IMR-90 (cell line): ENCODE results near the gene GFER. TPM values are rescaled to one million over a fixed set of nuclear protein-coding genes. Genes with fewer than 3 reads are reported as not detected.

Source experiments
- ATAC-seq: fragments of 200-7000 bp; cut with Tn5 transposase; 2 replicates; pipeline ENCODE4 v1.9.1; 2020; ENCODE audit warnings: low read depth, mild to moderate bottlenecking, moderate library complexity
- BruUV-seq: library from RNA; stranded (reverse); fragments of 400-500 nt; replicated peaks from 2 replicates; lab custom pipeline; 2021; lab: Mats Ljungman, UMichigan
- CTCF ChIA-PET: fragments of 300-600 bp; formaldehyde crosslinking; extraction: SDS; loops from one replicate; lab custom pipeline; 2021; ENCODE audit warnings: antibody characterized with exemption; lab: Yijun Ruan, JAX
- POLR2A ChIA-PET: fragments of 300-600 bp; sonication (Branson Sonifier 250); formaldehyde crosslinking; loops from one replicate; lab custom pipeline; 2022; ENCODE audit warnings: antibody characterized with exemption; ENCODE audit not compliant: unreplicated experiment; lab: Charles Lee
- DNase-seq: peaks from one replicate; pipeline ENCODE4 v3.0.0; 2013
- H2AFZ ChIP-seq: replicated peaks from 2 replicates; pipeline ENCODE3; 2013; ENCODE audit warnings: low read length, mild to moderate bottlenecking; ENCODE audit not compliant: poor library complexity
- H2AK5ac ChIP-seq: 2 replicates; pipeline ENCODE4 v1.6.1; 2013; ENCODE audit warnings: low read depth, low read length, inconsistent platforms
- H2AK9ac ChIP-seq: replicated peaks from 2 replicates; pipeline ENCODE3; 2013; ENCODE audit warnings: mild to moderate bottlenecking, low read depth, low read length, moderate library complexity; ENCODE audit not compliant: poor library complexity
- H2BK120ac ChIP-seq: 2 replicates; pipeline ENCODE4 v1.6.1; 2013; ENCODE audit warnings: low read depth, low read length, inconsistent platforms
- H2BK15ac ChIP-seq: 3 replicates; pipeline ENCODE4 v1.6.1; 2013; ENCODE audit warnings: low read depth, low read length, inconsistent platforms
- H2BK20ac ChIP-seq: 2 replicates; pipeline ENCODE4 v1.6.1; 2013; ENCODE audit warnings: low read depth, mild to moderate bottlenecking, inconsistent platforms, low read length, moderate library complexity
- H2BK5ac ChIP-seq: 2 replicates; pipeline ENCODE4 v1.6.1; 2013; ENCODE audit warnings: mild to moderate bottlenecking, low read depth, low read length, inconsistent platforms; ENCODE audit not compliant: poor library complexity, severe bottlenecking
- H3K14ac ChIP-seq: replicated peaks from 2 replicates; pipeline ENCODE4 v1.6.1; 2013; ENCODE audit warnings: low read depth, low read length, inconsistent platforms
- H3K18ac ChIP-seq: 2 replicates; pipeline ENCODE4 v1.6.1; 2013; ENCODE audit warnings: low read depth, low read length, control low read depth
- H3K23ac ChIP-seq: 2 replicates; pipeline ENCODE4 v1.6.1; 2013; ENCODE audit warnings: low read depth, low read length, inconsistent platforms
- H3K27ac ChIP-seq: 2 replicates; pipeline ENCODE4 v1.5.1; 2013; ENCODE audit warnings: mild to moderate bottlenecking, control low read depth, low read length; ENCODE audit not compliant: insufficient read depth
- H3K27me3 ChIP-seq: 2 replicates; pipeline ENCODE4 v1.6.1; 2013; ENCODE audit warnings: low read length; ENCODE audit not compliant: control insufficient read depth, insufficient read depth
- H3K36me3 ChIP-seq: 2 replicates; pipeline ENCODE4 v1.6.1; 2013; ENCODE audit warnings: low read length, mixed read lengths; ENCODE audit not compliant: control insufficient read depth, insufficient read depth
- H3K4ac ChIP-seq: 2 replicates; pipeline ENCODE4 v1.6.1; 2013; ENCODE audit warnings: low read depth, low read length, inconsistent platforms
- H3K4me1 ChIP-seq: 2 replicates; pipeline ENCODE4 v1.6.1; 2013; ENCODE audit warnings: low read length, mixed read lengths; ENCODE audit not compliant: control insufficient read depth, insufficient read depth
- H3K4me2 ChIP-seq: 2 replicates; pipeline ENCODE4 v1.6.1; 2013; ENCODE audit warnings: low read depth, mild to moderate bottlenecking, control low read depth, low read length, moderate library complexity
- H3K4me3 ChIP-seq: 2 replicates; pipeline ENCODE4 v1.5.1; 2013; ENCODE audit warnings: low read depth, mild to moderate bottlenecking, control low read depth, low read length, moderate library complexity; ENCODE audit not compliant: insufficient read depth
- H3K56ac ChIP-seq: 2 replicates; pipeline ENCODE4 v1.6.1; 2013; ENCODE audit warnings: low read length, inconsistent platforms; ENCODE audit not compliant: insufficient read depth; ENCODE audit errors: extremely low read depth
- H3K79me1 ChIP-seq, 2 experiments: 2 replicates each; pipeline ENCODE4 v1.6.1; 2013; ENCODE audit warnings: low read length in 2 of 2, inconsistent platforms in 1 of 2, low read depth in 1 of 2
- H3K9ac ChIP-seq: 2 replicates; pipeline ENCODE4 v1.6.1; 2013; ENCODE audit warnings: low read depth, low read length, control low read depth
- H3K9me1 ChIP-seq: 2 replicates; pipeline ENCODE4 v1.6.1; 2013; ENCODE audit warnings: low read length, inconsistent platforms; ENCODE audit not compliant: insufficient read depth
- H3K9me3 ChIP-seq: 2 replicates; pipeline ENCODE4 v1.6.1; 2013; ENCODE audit warnings: low read length; ENCODE audit not compliant: control insufficient read depth, insufficient read depth
- H4K20me1 ChIP-seq: 2 replicates; pipeline ENCODE4 v1.6.1; 2013; ENCODE audit warnings: low read length, inconsistent platforms; ENCODE audit not compliant: insufficient read depth
- H4K5ac ChIP-seq: 2 replicates; pipeline ENCODE4 v1.6.1; 2013; ENCODE audit warnings: mild to moderate bottlenecking, low read depth, low read length, control low read depth
- H4K8ac ChIP-seq, 2 experiments: 2 replicates each; pipeline ENCODE4 v1.6.1; 2013; ENCODE audit warnings: low read depth in 2 of 2, low read length in 2 of 2, control low read depth in 1 of 2, inconsistent platforms in 1 of 2
- H4K91ac ChIP-seq: 2 replicates; pipeline ENCODE4 v1.6.1; 2013; ENCODE audit warnings: low read depth, low read length, inconsistent platforms; ENCODE audit not compliant: insufficient read depth
- MAZ ChIP-seq: IDR thresholded peaks from 2 replicates; pipeline ENCODE4 v1.6.1; 2012; ENCODE audit warnings: low read depth, mild to moderate bottlenecking, low read length, improper control_type of control experiment, moderate library complexity, borderline replicate concordance
- NFE2L2 ChIP-seq: fragments of 150-350 bp; IDR thresholded peaks from 2 replicates; pipeline ENCODE4 v1.6.1; 2016; ENCODE audit warnings: low read depth, mild to moderate bottlenecking, low read length
- RFX5 ChIP-seq: IDR thresholded peaks from 2 replicates; pipeline ENCODE4 v1.8.0; 2012; ENCODE audit warnings: low read depth, mild to moderate bottlenecking, low read length, moderate library complexity
- SMC3 ChIP-seq: fragments of 150-350 bp; IDR thresholded peaks from 2 replicates; pipeline ENCODE4 v1.6.1; 2016; ENCODE audit warnings: low read depth, mild to moderate bottlenecking, antibody characterized with exemption, low read length, moderate library complexity
- WGBS, 2 experiments: methylation state at CpG; one replicate each; pipeline versions ENCODE4 v1.1.5 to v1.1.7; 2013; ENCODE audit warnings: missing lambda C conversion rate in 2 of 2; ENCODE audit not compliant: insufficient read length in 1 of 2; ENCODE audit errors: extremely low coverage in 2 of 2; 5-methylcytosine and 5-hydroxymethylcytosine counted together
- dilution Hi-C: fragments of 300-500 bp; cut with HindIII; formaldehyde crosslinking; loops from one replicate; pipeline ENCODE4 v1.14.3; 2018; ENCODE audit warnings: low sequenced_read_pairs; ENCODE audit not compliant: unreplicated experiment
- in situ Hi-C: fragments of 300-500 bp; cut with MboI; formaldehyde crosslinking; loops from 3 replicates; pipeline ENCODE4 v1.14.3; 2019; ENCODE audit warnings: low sequenced_read_pairs, inconsistent platforms, mixed read lengths
- intact Hi-C: fragments of 100-400 bp; cut with micrococcal nuclease; formaldehyde crosslinking; loops from 2 replicates; pipeline ENCODE4 v1.10.0; 2022
- polyA plus RNA-seq, 3 experiments: library from polyadenylated mRNA; depleted of rRNA; stranded (reverse); fragments of >200 nt; gene quantifications; 2 replicates each; pipeline ENCODE4 v1.2.3, GENCODE V29; 2012; ENCODE audit warnings: low replicate concordance in 1 of 3
- total RNA-seq: library from RNA; depleted of rRNA; stranded (reverse); fragments of >200 nt; gene quantifications from 2 replicates; pipeline ENCODE4 v1.2.3, GENCODE V29; 2012

GFER gene
- total and polyA plus RNA-seq, 2 of the 4 experiments (the other 2 are of a cell fraction), result 6.8 to 19.8 TPM

- Histone ChIP-seq H3K23ac (no peak overlapping the region; the same call in 1 of the 2 replicates), H3K36me3 (peaks cover 2% of the 10 kb centered on the region; the same call in 1 of the 2 replicates), H2AK9ac (peak overlapping the region; percentile 88), H3K4me3 (peak overlapping the region; percentile 47), H4K91ac (no peak overlapping the region), H3K27me3 (peaks cover 17% of the 10 kb centered on the region), H3K4me1 (peaks cover 22% of the 10 kb centered on the region), H3K79me1 (peaks cover 0 to 20% of the 10 kb centered on the region in 2 experiments; a peak in 3 of 4 replicates), H2AK5ac (no peak overlapping the region), H2BK15ac (no peak overlapping the region), H3K27ac (no peak overlapping the region), H2BK20ac (no peak overlapping the region), H2BK120ac (peak overlapping the region; percentile 40; the same call in 1 of the 2 replicates), H3K9ac (no peak overlapping the region), H3K4ac (peak overlapping the region; percentile 47), H3K56ac (no peak overlapping the region), H4K5ac (peak overlapping the region; percentile 92), H3K18ac (peak overlapping the region; percentile 72), H3K14ac (peak overlapping the region; percentile 57; the same call in 1 of the 2 replicates), H2BK5ac (peak overlapping the region; percentile 31), H4K8ac (peak overlapping the region in 1 of 2 experiments; percentile 94; a peak in 2 of 4 replicates), H2AFZ (peak overlapping the region; percentile 96), H3K9me3 (peaks cover 2% of the 10 kb centered on the region; the same call in 1 of the 2 replicates), H4K20me1 (peaks cover 2% of the 10 kb centered on the region; the same call in 1 of the 2 replicates), H3K4me2 (peak overlapping the region; percentile 70), H3K9me1 (peaks cover 27% of the 10 kb centered on the region)
- BruUV-seq, result no TSS peak
- ATAC-seq, result peak; percentile 95
- TF ChIP-seq MAZ, result 0 out of 2 replicates have a peak, but pooled peaks have one; percentile 3
- TF ChIP-seq NFE2L2, result no peak
- TF ChIP-seq RFX5, result no peak
- no peak for TF ChIP-seq SMC3
- CTCF ChIA-PET, result no interaction called here
- in situ Hi-C loops, result no loop called here
- intact Hi-C loops, result no loop called here
- POLR2A ChIA-PET, result interaction anchor here (0.6 kb wide), 2 partner anchors 85 to 149 kb away, joined by 3 to 11 read pairs; no protein-coding TSS in a partner anchor
- dilution Hi-C loops, result no loop called here
- 4% methylated on average over 36 of the region's 96 CpGs; no CpG with 5 or more reads in 1 of the 2 experiments for WGBS, 2 experiments
- peak; percentile 83 for DNase-seq
Measured at GRCh38 chr16:1991948-1992703, 8.1 kb downstream of the GFER start.
